Right cardiac atrium (tissue), 5 donors: ENCODE data around the gene BTBD17. TPM values are rescaled to one million over a fixed set of nuclear protein-coding genes. Genes with fewer than 3 reads are reported as not detected.

Source experiments
- ATAC-seq, 2 donors: fragments of 200-7000 bp; cut with Tn5 transposase; one replicate each; pipeline versions ENCODE4 v1.8.0 to v1.9.1; 2020; ENCODE audit warnings: moderate library complexity in 2 of 2, mild to moderate bottlenecking in 1 of 2
- DNase-seq, 3 donors: peaks; one replicate each; pipeline ENCODE4 v3.0.0-alpha.2; 2020
- H3K27ac ChIP-seq: one replicate; pipeline ENCODE4 v1.5.1; 2013; ENCODE audit warnings: mild to moderate bottlenecking, low read length, control low read depth, moderate library complexity
- H3K27me3 ChIP-seq: one replicate; pipeline ENCODE4 v1.6.1; 2013; ENCODE audit not compliant: control insufficient read depth, insufficient read depth
- H3K4me1 ChIP-seq: one replicate; pipeline ENCODE4 v1.6.1; 2013; ENCODE audit warnings: low read length; ENCODE audit not compliant: control insufficient read depth, insufficient read depth
- H3K4me3 ChIP-seq: one replicate; pipeline ENCODE4 v1.5.1; 2013; ENCODE audit warnings: low read length, control low read depth
- H3K9me3 ChIP-seq: one replicate; pipeline ENCODE4 v1.6.1; 2013; ENCODE audit warnings: low read length; ENCODE audit not compliant: control insufficient read depth
- WGBS: extraction: QIAGEN DNeasy Blood & Tissue Kit; methylation state at CpG from one replicate; pipeline ENCODE4 v1.1.7; 2013; 5-methylcytosine and 5-hydroxymethylcytosine counted together
- intact Hi-C, 4 donors: fragments of 100-400 bp; cut with DNase I; formaldehyde crosslinking; loops; one replicate each; pipeline versions ENCODE4 v1.11.0 to v1.14.0; 2022 to 2023
- polyA plus RNA-seq: library from polyadenylated mRNA; stranded (reverse); fragments of 200-250 nt; gene quantifications from one replicate; pipeline ENCODE4 v1.2.3, GENCODE V29; 2013
- total RNA-seq, 4 donors: library from RNA; stranded (reverse); fragmentation: NEBNext Ultra II Directional; extraction: Animal tissue kit (Norgen Biotek cat#: 25700); gene quantifications; one replicate each; pipeline ENCODE4 v1.2.1, GENCODE V29; 2021
- donor health status: healthy with polysubstance abuse.
- donor health status: DM: no; HTN: yes; CAD: no.
- donor health status: DM: no; HTN: no; CAD: no.
- donor health status: DM: no; HTN: yes; CAD: no; lungs with severe emphysema.
- donor health status: DM: yes; HTN: yes; CAD: no.

BTBD17 gene
- total and polyA plus RNA-seq, 5 donors: not detected

DNA sequence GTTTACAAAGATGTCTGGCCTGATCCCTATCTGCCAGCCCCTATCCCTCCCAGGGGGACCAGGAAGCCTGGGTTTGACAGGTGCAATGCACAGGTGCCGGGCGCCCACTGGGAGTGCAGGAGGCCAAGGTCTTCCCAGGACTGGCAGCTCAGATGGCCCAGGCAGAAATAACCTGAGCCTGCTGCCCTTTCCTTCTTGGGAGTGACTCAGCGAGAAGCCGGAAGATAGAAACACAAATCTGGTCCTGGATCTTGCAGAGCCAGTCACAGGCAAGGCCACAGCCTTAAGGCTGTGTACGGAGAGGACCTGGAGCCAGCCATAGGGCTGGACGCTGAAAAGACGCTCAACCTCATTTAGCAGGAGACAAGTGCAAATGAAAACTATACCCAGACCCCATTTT is 33.3 kb upstream of the BTBD17 start:
- no peaks in the 10 kb centered on the region for H3K9me3 ChIP-seq
- H3K27me3 ChIP-seq: no peaks in the 10 kb centered on the region
- intact Hi-C loops: no loop called here
- no peaks in the 10 kb centered on the region for H3K4me1 ChIP-seq
- no peak overlapping the region for H3K27ac ChIP-seq
- no peak for DNase-seq
- 90% methylated on average over 7 of the region's 7 CpGs for WGBS
- peak in 1 of 2 donors; percentile 19 for ATAC-seq
- no peak overlapping the region for H3K4me3 ChIP-seq

- no peak for ATAC-seq
- Histone ChIP-seq H3K9me3 (no peaks in the 10 kb centered on the region), H3K27me3 (no peaks in the 10 kb centered on the region), H3K4me1 (no peaks in the 10 kb centered on the region), H3K4me3 (no peak overlapping the region), H3K27ac (no peak overlapping the region)
- no peak for DNase-seq
- intact Hi-C loops: no loop called here
- WGBS: 71% methylated on average over 12 of the region's 12 CpGs
Measured at GRCh38 chr17:74394275-74394950, 32.7 kb upstream of the BTBD17 start.

DNA sequence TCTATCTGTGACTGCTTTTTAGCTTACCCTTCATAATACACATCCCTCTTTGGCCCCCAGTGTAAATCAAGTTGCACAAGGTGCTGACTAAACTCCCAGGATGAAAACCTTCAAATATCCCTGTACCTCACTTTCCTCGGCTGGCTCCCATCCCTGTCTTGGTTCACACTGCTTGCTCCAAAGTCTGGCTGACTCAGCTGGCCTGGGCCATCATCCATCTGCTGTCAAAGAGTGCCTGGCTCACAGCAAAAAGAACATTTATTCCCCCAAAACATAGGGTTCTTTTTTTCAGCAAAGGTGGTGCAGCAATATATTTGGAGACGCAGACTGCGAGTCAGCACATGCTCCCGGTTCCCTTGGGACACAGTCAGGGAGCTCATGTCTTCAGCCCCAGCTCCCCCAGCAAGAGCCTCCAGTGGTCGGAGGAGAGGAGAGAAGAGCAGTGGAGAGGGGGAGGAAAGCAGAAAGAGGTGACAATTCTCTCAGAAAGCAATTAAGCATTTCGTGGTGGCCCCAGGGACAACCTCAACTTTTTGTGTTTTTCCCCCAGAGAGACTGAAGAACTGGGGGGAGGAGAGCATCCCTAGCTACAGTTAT is 31.8 kb upstream of the BTBD17 start:
- ATAC-seq (no peak), DNase-seq (no peak)
- intact Hi-C loops: no loop called here
- WGBS: 73% methylated on average over 6 of the region's 6 CpGs
- H3K27me3 ChIP-seq: no peaks in the 10 kb centered on the region
- no peaks in the 10 kb centered on the region for H3K9me3 ChIP-seq
- H3K27ac ChIP-seq: no peak overlapping the region
- no peaks in the 10 kb centered on the region for H3K4me1 ChIP-seq
- no peak overlapping the region for H3K4me3 ChIP-seq

DNA sequence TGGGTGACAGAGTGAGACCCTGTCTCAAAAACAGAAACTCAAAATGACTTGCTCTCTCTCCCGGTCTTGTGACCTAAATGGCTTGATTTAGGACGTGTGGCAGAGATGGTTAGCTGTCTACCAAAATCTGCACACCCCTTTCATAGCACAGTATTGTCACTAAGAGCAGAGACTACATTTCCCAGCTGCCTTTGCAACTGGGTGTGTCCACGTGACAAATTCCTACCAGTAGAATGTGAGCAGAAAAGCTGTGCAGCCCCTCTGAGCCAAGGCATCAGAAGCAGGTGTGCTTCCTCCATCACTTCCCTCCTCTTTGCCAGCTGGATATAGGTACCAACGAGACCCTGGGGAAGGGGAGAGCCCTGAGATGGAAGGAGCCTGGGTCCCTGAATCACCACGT is 31.2 kb upstream of the BTBD17 start:
- 69% methylated on average over 5 of the region's 5 CpGs for WGBS
- no peak overlapping the region for H3K27ac ChIP-seq
- no peaks in the 10 kb centered on the region for H3K27me3 ChIP-seq
- no peaks in the 10 kb centered on the region for H3K4me1 ChIP-seq
- ATAC-seq: no peak
- H3K4me3 ChIP-seq: no peak overlapping the region
- no peaks in the 10 kb centered on the region for H3K9me3 ChIP-seq
- intact Hi-C loops: no loop called here
- no peak for DNase-seq

- Histone ChIP-seq H3K27ac (no peak overlapping the region), H3K27me3 (no peaks in the 10 kb centered on the region), H3K4me3 (no peak overlapping the region), H3K9me3 (no peaks in the 10 kb centered on the region), H3K4me1 (peaks cover 1% of the 10 kb centered on the region)
- intact Hi-C loops: no loop called here
- ATAC-seq (no peak), DNase-seq (no peak)
- WGBS: 64% methylated on average over 5 of the region's 5 CpGs
Measured at GRCh38 chr17:74391771-74392170, 30.1 kb upstream of the BTBD17 start.

DNA sequence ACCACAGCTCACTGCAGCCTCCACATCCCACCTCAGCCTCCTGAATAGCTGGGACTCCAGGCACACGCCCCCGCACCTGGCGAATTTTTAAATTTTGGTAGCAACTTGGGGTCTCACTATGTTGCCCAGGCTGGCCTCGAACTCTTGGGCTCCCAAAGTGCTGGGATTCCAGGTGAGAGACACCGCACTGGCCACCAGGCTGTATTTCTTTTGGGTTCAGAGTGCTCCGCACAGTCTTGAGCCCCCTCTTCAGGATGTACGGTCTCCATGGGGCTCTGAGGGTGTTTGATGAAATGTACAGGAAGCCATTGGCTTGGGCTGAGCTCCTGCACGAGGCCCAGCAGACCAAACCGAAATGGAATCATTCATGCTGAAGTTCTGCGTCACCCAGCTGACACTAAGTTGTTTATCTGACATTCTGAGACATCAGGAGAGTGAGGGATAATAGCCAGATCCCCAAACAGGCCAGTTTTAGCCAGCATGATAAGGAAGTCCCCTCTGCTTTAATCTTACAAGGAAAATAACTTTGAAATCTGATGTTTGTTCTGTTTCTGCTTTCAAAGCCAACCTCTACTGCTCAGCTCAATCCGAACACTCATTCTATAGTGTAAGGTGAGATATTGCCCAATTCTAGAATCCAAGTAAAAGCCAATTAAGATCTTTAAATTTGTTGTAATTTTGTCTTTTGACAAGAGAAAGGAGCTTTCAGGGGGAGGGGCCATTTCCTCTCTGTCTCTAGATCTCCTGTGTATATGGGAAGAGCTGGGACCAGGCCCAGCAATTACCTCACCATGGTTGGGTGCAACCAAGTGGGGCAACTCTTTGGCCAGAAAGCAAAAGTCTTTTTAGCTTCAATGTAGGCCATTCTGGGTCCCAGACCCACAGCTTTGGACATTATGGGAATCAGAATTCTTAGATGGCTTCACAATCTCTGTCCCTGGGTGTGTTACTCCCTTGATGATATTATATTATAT is 29.3 kb upstream of the BTBD17 start:
- DNase-seq: no peak
- H3K4me3 ChIP-seq: no peak overlapping the region
- intact Hi-C loops: no loop called here
- H3K9me3 ChIP-seq: no peaks in the 10 kb centered on the region
- 74% methylated on average over 11 of the region's 11 CpGs for WGBS
- no peak overlapping the region for H3K27ac ChIP-seq
- H3K4me1 ChIP-seq: peaks cover 2% of the 10 kb centered on the region
- ATAC-seq: peak in 1 of 2 donors; percentile 23
- no peaks in the 10 kb centered on the region for H3K27me3 ChIP-seq

GRCh38 chr17:74389937-74390679 is 28.4 kb upstream of the BTBD17 start:
- peaks cover 2% of the 10 kb centered on the region for H3K4me1 ChIP-seq
- no peak overlapping the region for H3K27ac ChIP-seq
- 86% methylated on average over 2 of the region's 2 CpGs for WGBS
- DNase-seq: no peak
- H3K9me3 ChIP-seq: no peaks in the 10 kb centered on the region
- no peak overlapping the region for H3K4me3 ChIP-seq
- intact Hi-C loops: no loop called here
- ATAC-seq: no peak
- H3K27me3 ChIP-seq: no peaks in the 10 kb centered on the region

DNA sequence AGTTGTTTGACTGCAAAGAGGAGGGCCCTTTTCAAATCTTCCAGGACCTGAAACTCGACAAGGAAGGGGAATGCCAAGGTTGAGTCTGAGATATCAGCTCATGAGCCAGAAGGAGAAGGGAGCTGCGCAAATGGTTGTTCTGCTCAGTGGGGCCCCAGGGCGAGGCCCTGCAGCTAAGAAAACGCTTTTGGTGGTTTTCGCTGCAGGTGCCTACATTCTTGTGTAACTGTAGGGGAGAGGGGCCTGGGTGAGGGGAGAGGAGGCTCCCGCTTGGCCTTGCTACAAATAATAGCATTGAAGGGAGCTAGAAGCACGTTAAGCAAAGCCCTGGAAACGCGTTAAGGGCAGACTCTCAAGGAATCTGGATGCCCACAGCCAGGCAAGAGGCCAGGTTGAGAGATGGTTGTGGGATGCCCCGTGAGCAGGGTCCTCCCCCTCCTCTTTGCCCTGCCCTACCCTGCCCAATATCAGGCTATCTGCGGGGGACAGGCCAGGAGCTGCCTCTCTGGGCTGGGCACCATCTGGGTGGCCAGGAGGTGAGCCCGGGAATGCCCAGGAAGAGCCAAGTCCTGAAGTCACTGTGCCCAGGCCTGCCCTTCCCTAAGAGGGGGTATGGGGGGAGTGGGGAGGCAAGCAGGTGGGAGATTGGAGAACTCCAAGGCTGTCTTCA is 27.6 kb upstream of the BTBD17 start:
- WGBS: 84% methylated on average over 12 of the region's 12 CpGs
- intact Hi-C loops: no loop called here
- no peak overlapping the region for H3K27ac ChIP-seq

GRCh38 chr17:74387365-74388218 is 25.9 kb upstream of the BTBD17 start:
- intact Hi-C loops: no loop called here
- DNase-seq: no peak

More for the DNA sequence above, 27.6 kb upstream of the BTBD17 start:
- Histone ChIP-seq H3K4me1 (peaks cover 2% of the 10 kb centered on the region), H3K9me3 (no peaks in the 10 kb centered on the region), H3K27me3 (no peaks in the 10 kb centered on the region), H3K4me3 (no peak overlapping the region)
- ATAC-seq: no peak
- no peak for DNase-seq

More at GRCh38 chr17:74387365-74388218, 25.9 kb upstream of the BTBD17 start:
- H3K4me3 ChIP-seq: no peak overlapping the region
- WGBS: 88% methylated on average over 17 of the region's 17 CpGs
- H3K27ac ChIP-seq: no peak overlapping the region
- peaks cover 2% of the 10 kb centered on the region for H3K4me1 ChIP-seq
- H3K27me3 ChIP-seq: no peaks in the 10 kb centered on the region
- peak in 1 of 2 donors; percentile 12 for ATAC-seq
- H3K9me3 ChIP-seq: no peaks in the 10 kb centered on the region
